Measurements from ENCODE around the gene ABCA13. TPM values are rescaled to one million over a fixed set of nuclear protein-coding genes. Genes with fewer than 3 reads are reported as not detected.

The ABCA13 gene
- total and polyA plus RNA-seq, 2 donors (not counting 3 experiments of a cell fraction or from before 2014, with no cell fraction given) = 0.01 to 0.11 TPM

GRCh38 chr7:48161407-48162125, 9.7 kb upstream of the ABCA13 start:
- FAIRE-seq = no peak
- H3K79me2 ChIP-seq (ENCODE audit: control insufficient read depth, insufficient read depth, low read length) = no peaks in the 10 kb centered on the region
- no peaks in the 10 kb centered on the region for H3K9me1 ChIP-seq (replicated peaks; ENCODE audit: control insufficient read depth, extremely low read depth, insufficient read depth, low read length)
- no peaks in the 10 kb centered on the region for H3K36me3 ChIP-seq (ENCODE audit: control insufficient read depth in 2 of 2, extremely low read depth in 1 of 2, insufficient read depth in 2 of 2, low read length in 2 of 2)
- no peak overlapping the region for H3K4me3 ChIP-seq (replicated peaks in 1 of 3; ENCODE audit: insufficient read depth in 1 of 3, low read depth in 1 of 3, low read length in 3 of 3)
- no peaks in the 10 kb centered on the region for H3K9me3 ChIP-seq (replicated peaks; ENCODE audit: control insufficient read depth, insufficient read depth, low read length)
- dilution Hi-C loops (cut with MboI; ENCODE audit: extremely low pct_ligation_motif_present, low sequenced_read_pairs) (no loop called here), intact Hi-C loops (cut with micrococcal nuclease) (no loop called here)
- no peak for DNase-seq (ENCODE audit: low read depth, low spot score)
- H3K4me2 ChIP-seq (ENCODE audit: insufficient read depth, low read length) = no peak overlapping the region
- peaks cover 6 to 7% of the 10 kb centered on the region in 2 experiments for H3K27me3 ChIP-seq (ENCODE audit: control insufficient read depth in 2 of 2, insufficient read depth in 2 of 2, low read length in 2 of 2)
- no peaks in the 10 kb centered on the region for H4K20me1 ChIP-seq (replicated peaks; ENCODE audit: control insufficient read depth, extremely low read depth, insufficient read depth, low read length)
- TF ChIP-seq MYC (IDR thresholded peaks at IDR 0.05; ENCODE audit: low read depth, low read length) (no peak), POLR2A (IDR thresholded peaks at IDR 0.05; ENCODE audit: low read depth, low read length) (no peak), JUN (IDR thresholded peaks at IDR 0.05; ENCODE audit: borderline replicate concordance, insufficient read depth, insufficient read length, low read depth) (no peak), FOS (IDR thresholded peaks at IDR 0.05; ENCODE audit: borderline replicate concordance, insufficient read depth, low read length) (no peak)
- no TSS peak for BruUV-seq (replicated peaks)
- H3K4me1 ChIP-seq (ENCODE audit: control insufficient read depth, extremely low read depth, insufficient read depth, low read length) = no peaks in the 10 kb centered on the region
- H3K9ac ChIP-seq (replicated peaks; ENCODE audit: extremely low read depth, insufficient read depth, low read length) = no peak overlapping the region
- CTCF ChIA-PET = interaction anchor here (1.1 kb wide), 2 partner anchors 12 to 21 kb away, joined by 3 read pairs; no protein-coding TSS in a partner anchor
- POLR2A ChIA-PET = interaction anchor here (0.7 kb wide), 1 partner anchor 309 kb away, joined by 5 read pairs; no protein-coding TSS in a partner anchor
- no peak overlapping the region for H3K27ac ChIP-seq (ENCODE audit: insufficient read depth, low read depth, low read length)
- H2AFZ ChIP-seq (ENCODE audit: low read depth, low read length) = no peak overlapping the region

GRCh38 chr7:48165157-48165556, 6.1 kb upstream of the ABCA13 start:
- H3K36me3 ChIP-seq (ENCODE audit: control insufficient read depth in 2 of 2, extremely low read depth in 1 of 2, insufficient read depth in 2 of 2, low read length in 2 of 2) = no peaks in the 10 kb centered on the region
- no peaks in the 10 kb centered on the region for H3K4me1 ChIP-seq (ENCODE audit: control insufficient read depth, extremely low read depth, insufficient read depth, low read length)
- H3K9me3 ChIP-seq (replicated peaks; ENCODE audit: control insufficient read depth, insufficient read depth, low read length) = no peaks in the 10 kb centered on the region
- no TSS peak for BruUV-seq (replicated peaks)
- intact Hi-C loops (cut with micrococcal nuclease) = no loop called here
- no peak overlapping the region for H3K4me2 ChIP-seq (ENCODE audit: insufficient read depth, low read length)
- dilution Hi-C loops (cut with MboI; ENCODE audit: extremely low pct_ligation_motif_present, low sequenced_read_pairs) = no loop called here
- no peak overlapping the region for H3K27ac ChIP-seq (ENCODE audit: insufficient read depth, low read depth, low read length)
- H3K79me2 ChIP-seq (ENCODE audit: control insufficient read depth, insufficient read depth, low read length) = no peaks in the 10 kb centered on the region
- H3K9me1 ChIP-seq (replicated peaks; ENCODE audit: control insufficient read depth, extremely low read depth, insufficient read depth, low read length) = no peaks in the 10 kb centered on the region
- H3K9ac ChIP-seq (replicated peaks; ENCODE audit: extremely low read depth, insufficient read depth, low read length) = no peak overlapping the region
- POLR2A ChIA-PET = no interaction called here
- H3K4me3 ChIP-seq (replicated peaks in 1 of 3; ENCODE audit: insufficient read depth in 1 of 3, low read depth in 1 of 3, low read length in 3 of 3) = no peak overlapping the region
- TF ChIP-seq EZH2 (IDR thresholded peaks at IDR 0.05; ENCODE audit: borderline replicate concordance, low read depth, low read length, severe bottlenecking) (no peak), GATA2 (IDR thresholded peaks at IDR 0.05; ENCODE audit: insufficient read depth, insufficient read length, low read depth, low read length) (no peak), JUN (IDR thresholded peaks at IDR 0.05; ENCODE audit: borderline replicate concordance, insufficient read depth, insufficient read length, low read depth) (no peak), MAX (IDR thresholded peaks at IDR 0.05; ENCODE audit: insufficient read depth, insufficient read length) (no peak), CTCF (IDR thresholded peaks at IDR 0.05; ENCODE audit: extremely low read depth in 1 of 2, insufficient read depth in 1 of 2, low read depth in 1 of 2, low read length in 2 of 2) (no peak), POLR2AphosphoS5 (IDR thresholded peaks at IDR 0.05; ENCODE audit: insufficient read depth, low read depth, low read length) (no peak), FOS (IDR thresholded peaks at IDR 0.05; ENCODE audit: borderline replicate concordance, insufficient read depth, low read length) (no peak), MYC (IDR thresholded peaks at IDR 0.05; ENCODE audit: low read depth, low read length) (no peak), POLR2A (IDR thresholded peaks at IDR 0.05; ENCODE audit: low read depth, low read length) (no peak)
- CTCF ChIA-PET = interaction anchor here (1.4 kb wide), 1 partner anchor 10 kb away, joined by 3 read pairs; no protein-coding TSS in a partner anchor
- H2AFZ ChIP-seq (ENCODE audit: low read depth, low read length) = no peak overlapping the region
- H4K20me1 ChIP-seq (replicated peaks; ENCODE audit: control insufficient read depth, extremely low read depth, insufficient read depth, low read length) = no peaks in the 10 kb centered on the region
- DNase-seq (ENCODE audit: low read depth, low spot score) = no peak
- peaks cover 0 to 1% of the 10 kb centered on the region in 2 experiments for H3K27me3 ChIP-seq (ENCODE audit: control insufficient read depth in 2 of 2, insufficient read depth in 2 of 2, low read length in 2 of 2)
- no peak for FAIRE-seq
